Heart left ventricle (tissue), 16 donors: Measurements from ENCODE around the gene BNC2. TPM values are rescaled to one million over a fixed set of nuclear protein-coding genes. Genes with fewer than 3 reads are reported as not detected.

Source experiments
- ATAC-seq, 4 donors: fragments of 200-7000 bp; cut with Tn5 transposase; one replicate each; pipeline ENCODE4 v1.9.1; 2020 to 2022; ENCODE audit warnings: moderate library complexity in 4 of 4, mild to moderate bottlenecking in 3 of 4, moderate number of reproducible peaks in 1 of 4
- DNase-seq, 5 donors: peaks; one replicate each; pipeline ENCODE4 v3.0.0-alpha.2; 2020
- H3K27ac ChIP-seq, 12 donors: fragments of 200-600 bp; sonication (generic) in 4 of 12; one replicate each; pipeline versions ENCODE4 v1.5.0 to v1.8.0; 2016 to 2022; ENCODE audit warnings: mild to moderate bottlenecking in 2 of 12
- H3K27me3 ChIP-seq, 9 donors: fragments of 200-600 bp; sonication (generic) in 2 of 9; one replicate each; pipeline versions ENCODE4 v1.5.1 to v1.8.0; 2016 to 2022; ENCODE audit warnings: mild to moderate bottlenecking in 3 of 9
- H3K36me3 ChIP-seq, 9 donors: fragments of 200-600 bp; sonication (generic) in 2 of 9; one replicate each; pipeline versions ENCODE4 v1.5.0 to v1.8.0; 2018 to 2022; ENCODE audit warnings: mild to moderate bottlenecking in 2 of 9
- H3K4me1 ChIP-seq, 12 donors: fragments of 200-600 bp; sonication (generic) in 4 of 12; one replicate each; pipeline versions ENCODE4 v1.5.0 to v1.8.0; 2016 to 2022; ENCODE audit warnings: mild to moderate bottlenecking in 3 of 12
- H3K4me3 ChIP-seq, 12 donors: fragments of 200-600 bp; sonication (generic) in 4 of 12; one replicate each; pipeline versions ENCODE4 v1.5.0 to v1.8.0; 2017 to 2022; ENCODE audit warnings: mild to moderate bottlenecking in 9 of 12, moderate library complexity in 4 of 12
- H3K9me3 ChIP-seq, 12 donors: fragments of 200-600 bp; sonication (generic) in 4 of 12; one replicate each; pipeline versions ENCODE4 v1.5.0 to v1.8.0; 2016 to 2022; ENCODE audit warnings: mild to moderate bottlenecking in 1 of 12
- CTCF ChIP-seq, 12 donors: fragments of 200-600 bp; sonication (generic) in 4 of 12; IDR thresholded peaks; one replicate each; pipeline versions ENCODE4 v1.5.0 to v1.8.0; 2018 to 2022; ENCODE audit warnings: antibody characterized with exemption in 12 of 12, mild to moderate bottlenecking in 5 of 12
- POLR2A ChIP-seq, 2 donors: fragments of 450-650 bp; IDR thresholded peaks; one replicate each; pipeline ENCODE4 v1.6.1; 2017; ENCODE audit warnings: antibody characterized with exemption in 2 of 2, mild to moderate bottlenecking in 2 of 2, moderate library complexity in 2 of 2
- whole genome bisulfite sequencing, 4 donors: extraction: QIAGEN DNeasy Blood & Tissue Kit in 2 of 4; methylation state at CpG; one replicate each; pipeline versions ENCODE4 v1.1.5 to v1.1.7; 2013 to 2018; 5-methylcytosine and 5-hydroxymethylcytosine counted together
- intact Hi-C, 10 donors: fragments of 100-400 bp; cut with DNase I; formaldehyde crosslinking; loops; one replicate each; pipeline versions ENCODE4 v1.11.1 to v1.14.2; 2022
- polyA plus RNA-seq, 2 donors: library from polyadenylated mRNA; stranded (reverse); fragments of 200-250 nt; gene quantifications; one replicate each; pipeline ENCODE4 v1.2.3, GENCODE V29; 2013
- total RNA-seq, 9 donors: library from RNA; depleted of rRNA in 2 of 9; stranded (reverse); fragments of >200 nt in 2 of 9; fragmentation: NEBNext Ultra II Directional in 3 of 9; extraction: Animal tissue kit (Norgen Biotek cat#: 25700) in 3 of 9; gene quantifications; one replicate each; pipeline versions ENCODE4 v1.1.0 to v1.2.4, GENCODE V29; 2016 to 2023
- donor health status: ischemic (EF 13 %, LVEDD 7.1; RV severe dilation, severe dysfunction).
- donor health status: healthy with polysubstance abuse.
- donor health status: DM: no; HTN: yes; CAD: no.
- donor health status: DM: no; HTN: no; CAD: no.
- donor health status: ischemic (EF 25% LVEDD 6.9; RV normal size, moderate dysfunction).
- donor health status: ischemic (EF 25% LVEDD 5.7; RV mildly dilated, moderate dysfunction).
- donor health status: healthy.
- donor health status: DM: yes; HTN: yes; CAD: no.
- donor health status: ischemic (EF 35%, LVEDD 5.7; RV mildly dilated, moderate dysfunction).
- donor health status: nonischemic (EF 11% LVEDD 7.7; RV severe dilation, severe dysfunction).
- donor health status: DM: yes; HTN: yes; CAD: no.
- donor health status: PGD.
- donor health status: ischemic (EF 29% LVEDD 5.4; RV normal size, mild dysfunction).
- donor health status: nonischemic (EF 23%, LVEDD 6.1; RV moderate dilation, normal function).

BNC2 gene
- total and polyA plus RNA-seq, 11 donors, result 0.38 to 27.1 (median 3.8) TPM

- intact Hi-C loops, result loop anchor here in 1 of 10 donors (10.0 kb wide), 1 partner anchor 97 kb away; no protein-coding TSS in a partner anchor
- H3K27ac ChIP-seq, result peak overlapping the region in 8 of 12 donors; percentile 3 to 76 (median 47)
- peak in 4 of 5 donors; percentile 28 to 65 (median 47) for DNase-seq
- peak; percentile 81 to 90 (median 83) for ATAC-seq
- no peaks in the 10 kb centered on the region for H3K36me3 ChIP-seq
- H3K4me3 ChIP-seq, result peak overlapping the region in 2 of 12 donors; percentile 21 to 28
- TF ChIP-seq CTCF (IDR thresholded peaks at IDR 0.05), result no peak
- 72 to 80% (median 76%) methylated on average over 6 of the region's 6 CpGs for WGBS, 4 donors
- H3K27me3 ChIP-seq, result no peaks in the 10 kb centered on the region
- peaks cover 0 to 35% (median 6%) of the 10 kb centered on the region in 12 donors for H3K4me1 ChIP-seq
- no peaks in the 10 kb centered on the region for H3K9me3 ChIP-seq
Measured at GRCh38 chr9:16627967-16628366, 242.5 kb downstream of the BNC2 start.

- TF ChIP-seq CTCF (IDR thresholded peaks at IDR 0.05), result no peak
- TF ChIP-seq POLR2A (IDR thresholded peaks at IDR 0.05), result no peak
- 73 to 86% (median 82%) methylated on average over 2 of the region's 2 CpGs for WGBS, 4 donors
- intact Hi-C loops, result loop anchor here in 1 of 10 donors (10.0 kb wide), 1 partner anchor 97 kb away; no protein-coding TSS in a partner anchor
- Histone ChIP-seq H3K36me3 (no peaks in the 10 kb centered on the region), H3K4me1 (peaks cover 0 to 35% (median 6%) of the 10 kb centered on the region in 12 donors), H3K4me3 (no peak overlapping the region), H3K27ac (peak overlapping the region in 8 of 12 donors; percentile 3 to 68 (median 46)), H3K27me3 (no peaks in the 10 kb centered on the region), H3K9me3 (no peaks in the 10 kb centered on the region)
- ATAC-seq (no peak), DNase-seq (no peak)
Measured at GRCh38 chr9:16627521-16627920, 242.9 kb downstream of the BNC2 start.

GRCh38 chr9:16626577-16627130 lies 243.8 kb downstream of the BNC2 start:
- intact Hi-C loops, result loop anchor here in 1 of 10 donors (10.0 kb wide), 1 partner anchor 98 kb away; no protein-coding TSS in a partner anchor
- H3K27ac ChIP-seq, result peak overlapping the region in 5 of 12 donors; percentile 8 to 68 (median 18)
- TF ChIP-seq CTCF (IDR thresholded peaks at IDR 0.05), result no peak
- TF ChIP-seq POLR2A (IDR thresholded peaks at IDR 0.05), result no peak
- DNase-seq (peak in 1 of 5 donors; percentile 45), ATAC-seq (peak in 3 of 4 donors; percentile 73 to 89 (median 88))
- no peaks in the 10 kb centered on the region for H3K36me3 ChIP-seq
- no peaks in the 10 kb centered on the region for H3K27me3 ChIP-seq
- H3K4me3 ChIP-seq, result no peak overlapping the region
- H3K4me1 ChIP-seq, result peaks cover 0 to 35% (median 6%) of the 10 kb centered on the region in 12 donors
- WGBS, 4 donors, result 43 to 54% (median 50%) methylated on average over 13 of the region's 13 CpGs
- H3K9me3 ChIP-seq, result no peaks in the 10 kb centered on the region

GRCh38 chr9:16625811-16626210 lies 244.7 kb downstream of the BNC2 start:
- Histone ChIP-seq H3K9me3 (no peaks in the 10 kb centered on the region), H3K36me3 (no peaks in the 10 kb centered on the region), H3K27ac (peak overlapping the region in 5 of 12 donors; percentile 0 to 68 (median 49)), H3K27me3 (no peaks in the 10 kb centered on the region), H3K4me3 (peak overlapping the region in 3 of 12 donors; percentile 8 to 28 (median 20)), H3K4me1 (peaks cover 0 to 35% (median 6%) of the 10 kb centered on the region in 12 donors)
- TF ChIP-seq POLR2A (IDR thresholded peaks at IDR 0.05) (no peak), CTCF (IDR thresholded peaks at IDR 0.05) (no peak)
- DNase-seq, result no peak
- WGBS, 4 donors, result 62 to 77% (median 69%) methylated on average over 1 of the region's 1 CpG
- peak in 3 of 4 donors; percentile 21 to 60 (median 25) for ATAC-seq
- intact Hi-C loops, result loop anchor here in 1 of 10 donors (10.0 kb wide), 1 partner anchor 99 kb away; no protein-coding TSS in a partner anchor
